Keratinocyte (primary cell): ENCODE data around the gene ZNF467. TPM values are rescaled to one million over a fixed set of nuclear protein-coding genes. Genes with fewer than 3 reads are reported as not detected.

ENCODE experiments used
- DNase-seq: peaks from one replicate; pipeline ENCODE4 v3.0.0-alpha.2; 2011; ENCODE audit warnings: low read depth, missing footprints, low spot score
- FAIRE-seq: peaks from 2 replicates; lab custom pipeline; 2011; peaks lifted over from hg19 to GRCh38; lab: Jason Lieb, UNC
- H2AFZ ChIP-seq: 2 replicates; pipeline ENCODE4 v1.6.0; 2012; ENCODE audit warnings: low read length, control low read depth, inconsistent platforms; ENCODE audit not compliant: control insufficient read depth
- H3K27ac ChIP-seq: 2 replicates; pipeline ENCODE4 v1.5.1; 2011; ENCODE audit warnings: low read length; ENCODE audit not compliant: control insufficient read depth, insufficient read depth
- H3K27me3 ChIP-seq: 3 replicates; pipeline ENCODE4 v1.6.0; 2011; ENCODE audit warnings: low read length; ENCODE audit not compliant: control insufficient read depth, insufficient read depth; ENCODE audit errors: extremely low read depth
- H3K36me3 ChIP-seq, 2 experiments: 2 replicates in 1 of 2; 3 replicates in 1 of 2; pipeline ENCODE4 v1.5.1; 2011; ENCODE audit warnings: low read length in 2 of 2, mild to moderate bottlenecking in 1 of 2; ENCODE audit not compliant: control insufficient read depth in 2 of 2, insufficient read depth in 2 of 2; ENCODE audit errors: extremely low read depth in 1 of 2
- H3K4me1 ChIP-seq: 3 replicates; pipeline ENCODE4 v1.5.1; 2011; ENCODE audit warnings: low read length; ENCODE audit not compliant: control insufficient read depth, insufficient read depth; ENCODE audit errors: extremely low read depth
- H3K4me2 ChIP-seq: 3 replicates; pipeline ENCODE4 v1.6.0; 2011; ENCODE audit warnings: low read depth, low read length; ENCODE audit not compliant: control insufficient read depth, insufficient read depth; ENCODE audit errors: extremely low read depth
- H3K4me3 ChIP-seq, 3 experiments: fragments of 200-600 bp in 1 of 3; sonication (generic) in 1 of 3; 2 replicates in 2 of 3; 3 replicates in 1 of 3; pipeline ENCODE4 v1.5.1; 2011 to 2016; ENCODE audit warnings: low read length in 3 of 3, mild to moderate bottlenecking in 3 of 3, control low read depth in 2 of 3, inconsistent platforms in 1 of 3, low read depth in 1 of 3, mixed read lengths in 1 of 3, mixed run types in 1 of 3, moderate library complexity in 1 of 3; ENCODE audit not compliant: control insufficient read depth in 2 of 3, insufficient read depth in 2 of 3; ENCODE audit errors: extremely low read depth in 1 of 3
- H3K79me2 ChIP-seq: 2 replicates; pipeline ENCODE4 v1.6.0; 2012; ENCODE audit warnings: low read length; ENCODE audit not compliant: control insufficient read depth, insufficient read depth
- H3K9ac ChIP-seq: 3 replicates; pipeline ENCODE4 v1.6.0; 2011; ENCODE audit warnings: low read length; ENCODE audit not compliant: control insufficient read depth, insufficient read depth; ENCODE audit errors: extremely low read depth
- H3K9me1 ChIP-seq: 3 replicates; pipeline ENCODE4 v1.6.0; 2011; ENCODE audit warnings: low read length; ENCODE audit not compliant: control insufficient read depth, insufficient read depth; ENCODE audit errors: extremely low read depth
- H3K9me3 ChIP-seq: 2 replicates; pipeline ENCODE4 v1.5.1; 2012; ENCODE audit warnings: low read depth, low read length; ENCODE audit not compliant: control insufficient read depth
- H4K20me1 ChIP-seq: 3 replicates; pipeline ENCODE4 v1.6.0; 2011; ENCODE audit warnings: low read length; ENCODE audit not compliant: control insufficient read depth, insufficient read depth; ENCODE audit errors: extremely low read depth
- EZH2 ChIP-seq: IDR thresholded peaks from one replicate; pipeline ENCODE4 v1.6.1; 2012; ENCODE audit warnings: inconsistent platforms, mild to moderate bottlenecking, low read length, moderate library complexity
- dilution Hi-C: fragments of 300-500 bp; cut with MboI; formaldehyde crosslinking; loops from one replicate; pipeline ENCODE4 v1.7.0; 2020; ENCODE audit warnings: low sequenced_read_pairs; ENCODE audit not compliant: extremely low pct_ligation_motif_present
- polyA plus RNA-seq, 5 experiments: library from polyadenylated mRNA; depleted of rRNA in 3 of 5; stranded (reverse) in 3 of 5; stranded (forward) in 1 of 5; unstranded in 1 of 5; fragments of >200 nt; gene quantifications; 1 replicate in 1 of 5; 2 replicates in 3 of 5; 3 replicates in 1 of 5; pipeline versions ENCODE4 v1.2.1 to v1.2.3, GENCODE V29; 2011 to 2012; ENCODE audit warnings: missing spikeins in 2 of 5, low read depth in 1 of 5, low replicate concordance in 1 of 5
- TF ChIP-seq, protein P1 (sequence below), 3 experiments: IDR thresholded peaks in 1 of 3; conservative IDR thresholded peaks in 1 of 3; optimal IDR thresholded peaks in 1 of 3; 2 replicates in 2 of 3; 3 replicates in 1 of 3; pipeline versions ENCODE3 to v1.5.1; 2011; ENCODE audit warnings: low read length in 3 of 3, mild to moderate bottlenecking in 3 of 3, moderate library complexity in 2 of 3, control low read depth in 1 of 3, inconsistent platforms in 1 of 3; ENCODE audit not compliant: insufficient read depth in 2 of 3; ENCODE audit errors: extremely low read depth in 1 of 3

The ZNF467 gene
- polyA plus RNA-seq, 1 donor (not counting 4 experiments of a cell fraction or from before 2014, with no cell fraction given), result 0.31 TPM

DNA sequence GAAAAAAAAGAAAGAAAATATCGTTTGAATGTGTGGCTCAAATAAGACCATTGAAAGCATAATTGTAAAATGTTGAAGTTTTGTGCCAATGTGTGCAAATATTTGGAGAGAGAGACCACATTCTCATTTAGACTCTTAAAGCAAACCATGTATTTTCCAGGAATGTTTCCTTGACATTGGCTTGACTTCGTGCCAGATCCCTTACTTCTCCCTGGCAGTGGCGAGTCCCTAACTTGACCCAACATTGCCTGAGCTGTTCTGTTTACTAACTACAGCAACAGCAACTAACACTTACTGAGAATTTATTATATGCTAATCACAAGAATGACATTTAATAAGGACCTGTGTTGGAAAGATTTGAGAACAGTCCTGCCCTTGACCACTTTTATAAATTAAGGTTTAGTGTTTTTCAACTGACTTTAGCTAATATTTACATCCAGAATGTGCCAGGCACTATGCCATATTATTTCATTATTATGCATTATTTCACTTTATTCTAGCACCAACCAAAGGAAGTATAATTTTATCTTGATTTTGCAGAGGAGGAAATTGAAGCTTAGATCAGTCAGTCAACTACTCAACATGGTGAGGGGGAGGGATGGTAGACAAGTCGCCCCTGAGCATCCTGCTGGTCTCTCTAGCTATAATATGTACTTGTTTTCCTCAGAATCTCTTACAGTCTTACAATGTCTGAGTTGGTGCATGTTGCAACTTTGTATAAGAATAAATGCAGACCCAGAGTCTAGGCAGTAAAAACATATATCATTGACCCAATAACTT lies 29.7 kb downstream of the ZNF467 start:
- Histone ChIP-seq H3K9me1 (no peaks in the 10 kb centered on the region), H3K9me3 (no peaks in the 10 kb centered on the region), H3K4me2 (no peak overlapping the region), H3K36me3 (no peaks in the 10 kb centered on the region), H3K79me2 (no peaks in the 10 kb centered on the region), H2AFZ (no peak overlapping the region), H3K27ac (no peak overlapping the region), H4K20me1 (no peaks in the 10 kb centered on the region), H3K27me3 (no peaks in the 10 kb centered on the region), H3K9ac (no peak overlapping the region), H3K4me1 (no peaks in the 10 kb centered on the region), H3K4me3 (no peak overlapping the region)
- DNase-seq, result no peak
- TF ChIP-seq EZH2, result no peak
- TF ChIP-seq, protein P1, sequence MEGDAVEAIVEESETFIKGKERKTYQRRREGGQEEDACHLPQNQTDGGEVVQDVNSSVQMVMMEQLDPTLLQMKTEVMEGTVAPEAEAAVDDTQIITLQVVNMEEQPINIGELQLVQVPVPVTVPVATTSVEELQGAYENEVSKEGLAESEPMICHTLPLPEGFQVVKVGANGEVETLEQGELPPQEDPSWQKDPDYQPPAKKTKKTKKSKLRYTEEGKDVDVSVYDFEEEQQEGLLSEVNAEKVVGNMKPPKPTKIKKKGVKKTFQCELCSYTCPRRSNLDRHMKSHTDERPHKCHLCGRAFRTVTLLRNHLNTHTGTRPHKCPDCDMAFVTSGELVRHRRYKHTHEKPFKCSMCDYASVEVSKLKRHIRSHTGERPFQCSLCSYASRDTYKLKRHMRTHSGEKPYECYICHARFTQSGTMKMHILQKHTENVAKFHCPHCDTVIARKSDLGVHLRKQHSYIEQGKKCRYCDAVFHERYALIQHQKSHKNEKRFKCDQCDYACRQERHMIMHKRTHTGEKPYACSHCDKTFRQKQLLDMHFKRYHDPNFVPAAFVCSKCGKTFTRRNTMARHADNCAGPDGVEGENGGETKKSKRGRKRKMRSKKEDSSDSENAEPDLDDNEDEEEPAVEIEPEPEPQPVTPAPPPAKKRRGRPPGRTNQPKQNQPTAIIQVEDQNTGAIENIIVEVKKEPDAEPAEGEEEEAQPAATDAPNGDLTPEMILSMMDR (optimal IDR thresholded peaks at IDR 0.05 in 1 of 3, IDR thresholded peaks at IDR 0.05 in 1 of 3, conservative IDR thresholded peaks at IDR 0.05 in 1 of 3; ENCODE audit: extremely low read depth in 1 of 3, insufficient read depth in 2 of 3, low read length in 3 of 3), result no peak
- dilution Hi-C loops, result no loop called here
- no peak for FAIRE-seq

DNA sequence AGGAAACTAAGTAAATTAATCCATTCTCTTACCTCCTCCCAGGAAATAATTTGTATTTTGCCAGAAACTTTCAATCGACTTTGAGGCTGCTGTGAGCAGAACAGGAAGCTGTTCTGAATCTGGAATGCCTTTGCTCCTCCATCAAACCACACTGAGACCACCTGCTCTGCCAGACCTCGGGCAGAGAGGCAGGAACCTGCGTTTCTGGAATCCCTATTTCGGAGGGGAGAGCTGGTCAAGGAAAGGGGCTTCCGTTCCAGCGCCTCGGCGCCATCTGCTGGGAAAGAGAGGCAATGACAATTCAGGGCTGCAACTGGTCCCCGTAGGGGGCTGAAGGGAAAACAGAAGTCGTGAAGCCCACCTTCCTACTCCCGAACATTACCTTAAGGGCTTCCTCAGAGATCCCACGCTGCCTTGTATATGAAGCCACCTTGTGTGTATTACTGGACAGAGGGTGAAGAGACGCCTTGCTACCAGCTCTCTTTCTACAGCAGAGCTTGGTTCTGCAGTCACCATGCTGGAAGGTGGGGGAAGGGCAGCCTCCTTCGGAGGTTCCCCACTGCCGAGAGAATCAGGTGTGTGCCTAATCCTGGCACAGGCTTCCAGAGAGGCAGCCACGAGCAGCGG lies 31.2 kb downstream of the ZNF467 start:
- H3K36me3 ChIP-seq, result no peaks in the 10 kb centered on the region
- peak overlapping the region in 1 of 3 experiments; percentile 17 for H3K4me3 ChIP-seq
- H3K9me3 ChIP-seq, result no peaks in the 10 kb centered on the region
- FAIRE-seq, result peak; percentile 43
- no peaks in the 10 kb centered on the region for H4K20me1 ChIP-seq
- H3K27me3 ChIP-seq, result no peaks in the 10 kb centered on the region
- H3K4me1 ChIP-seq, result no peaks in the 10 kb centered on the region
- dilution Hi-C loops, result no loop called here
- H3K4me2 ChIP-seq, result peak overlapping the region; percentile 29
- DNase-seq, result no peak
- no peak overlapping the region for H3K9ac ChIP-seq
- H2AFZ ChIP-seq, result peak overlapping the region; percentile 71
- TF ChIP-seq, protein P1 (optimal IDR thresholded peaks at IDR 0.05 in 1 of 3, IDR thresholded peaks at IDR 0.05 in 1 of 3, conservative IDR thresholded peaks at IDR 0.05 in 1 of 3; ENCODE audit: extremely low read depth in 1 of 3, insufficient read depth in 2 of 3, low read length in 3 of 3), result peak; percentile 82 to 89 (median 85)
- TF ChIP-seq EZH2, result no peak
- no peaks in the 10 kb centered on the region for H3K79me2 ChIP-seq
- no peaks in the 10 kb centered on the region for H3K9me1 ChIP-seq
- no peak overlapping the region for H3K27ac ChIP-seq
